Breast epithelium (tissue), 3 donors: ENCODE results near the gene SERINC5.

ENCODE experiments used
- CTCF ChIP-seq, 3 donors: fragments of 450-650 bp; IDR thresholded peaks; one replicate each; pipeline ENCODE4 v1.5.1; 2016 to 2017; ENCODE audit warnings: antibody characterized with exemption in 3 of 3, mild to moderate bottlenecking in 3 of 3, moderate library complexity in 3 of 3
- POLR2A ChIP-seq: fragments of 450-650 bp; IDR thresholded peaks from one replicate; pipeline ENCODE4 v1.6.1; 2016; ENCODE audit warnings: antibody characterized with exemption, mild to moderate bottlenecking, moderate library complexity
- POLR2AphosphoS5 ChIP-seq, 3 donors: sonication (generic); formaldehyde crosslinking; IDR thresholded peaks; one replicate each; pipeline ENCODE4 v1.6.1; 2017; ENCODE audit warnings: antibody characterized with exemption in 3 of 3

DNA sequence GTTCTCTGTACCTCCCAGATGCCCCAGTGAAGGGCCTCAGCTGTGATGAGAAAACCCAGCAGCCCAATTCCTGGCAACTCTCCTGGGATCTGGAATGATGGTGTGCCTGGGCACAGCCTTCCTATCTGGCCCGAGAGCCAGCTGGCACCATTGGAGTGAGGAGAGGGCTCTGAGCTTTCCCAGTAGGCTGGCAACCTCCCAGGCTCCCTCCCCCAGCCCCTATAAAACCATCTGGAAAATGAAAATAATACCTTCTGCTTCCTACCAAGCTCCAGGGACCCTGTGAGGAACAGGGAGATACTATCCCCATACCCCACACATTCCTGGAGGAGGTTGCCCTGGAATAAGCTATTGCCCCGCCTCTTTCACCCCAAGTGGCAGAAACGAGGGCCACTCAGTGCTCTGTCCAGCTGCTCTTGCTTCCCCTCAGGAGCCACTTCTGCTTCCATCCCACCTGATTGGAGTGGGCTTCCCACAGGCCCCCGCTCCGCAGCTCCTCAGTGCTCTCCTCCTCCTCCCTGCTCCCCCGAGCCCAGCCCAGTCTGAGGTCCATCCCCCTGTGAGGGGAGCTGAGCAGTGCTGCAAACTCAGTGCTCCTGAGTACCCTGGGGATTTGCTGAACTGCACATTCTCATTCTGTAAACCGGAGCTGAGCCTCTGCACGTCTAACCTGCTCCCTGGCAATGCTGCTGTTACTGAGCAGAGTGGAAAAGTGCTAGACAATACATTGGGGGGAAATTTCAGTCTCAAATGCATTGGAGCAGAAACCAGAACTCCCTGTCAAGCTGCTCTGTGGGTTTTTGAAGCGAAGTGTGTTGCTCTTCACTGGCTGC is 146.0 kb downstream of the SERINC5 start:
- TF ChIP-seq CTCF (IDR thresholded peaks at IDR 0.05) (no peak), POLR2A (no peak), POLR2AphosphoS5 (IDR thresholded peaks at IDR 0.05) (no peak)
